CD4-positive, alpha-beta T cell (primary cell): Measurements from ENCODE around the gene RIN3. TPM values are rescaled to one million over a fixed set of nuclear protein-coding genes. Genes with fewer than 3 reads are reported as not detected.
"Not testable (repeated sequence)": the region's sequence is repeated elsewhere in the genome, so short reads cannot be mapped to it uniquely, and the experiment has no call there.

ENCODE experiments used
- ATAC-seq: fragments of 200-7000 bp; cut with Tn5 transposase; one replicate; pipeline ENCODE4 v1.10.0; 2022; ENCODE audit warnings: mild to moderate bottlenecking; ENCODE audit not compliant: poor library complexity
- CTCF ChIA-PET: fragments of 350-600 bp; sonication (Branson Sonifier 250); formaldehyde crosslinking; loops from one replicate; lab custom pipeline; 2021; ENCODE audit warnings: antibody characterized with exemption, inconsistent platforms; lab: Charles Lee
- POLR2A ChIA-PET: fragments of 350-600 bp; sonication (Branson Sonifier 250); formaldehyde crosslinking; loops from one replicate; lab custom pipeline; 2021; ENCODE audit warnings: antibody characterized with exemption, inconsistent platforms; lab: Charles Lee
- DNase-seq, 14 experiments: peaks; one replicate each; pipeline ENCODE4 v3.0.0-alpha.2; 2013 to 2020; ENCODE audit warnings: mixed read lengths in 2 of 14
- H3K27ac ChIP-seq, 2 donors: one replicate each; pipeline versions ENCODE4 v1.5.1 to v1.7.0; 2013; ENCODE audit warnings: low read length in 2 of 2, low read depth in 1 of 2, mild to moderate bottlenecking in 1 of 2
- H3K27me3 ChIP-seq, 2 experiments: 1 replicate in 1 of 2; 2 replicates in 1 of 2; pipeline versions ENCODE4 v1.6.1 to v1.7.0; 2013; ENCODE audit warnings: low read length in 2 of 2, control low read depth in 1 of 2, mild to moderate bottlenecking in 1 of 2, moderate library complexity in 1 of 2; ENCODE audit not compliant: insufficient read depth in 2 of 2, control insufficient read depth in 1 of 2
- H3K36me3 ChIP-seq: one replicate; pipeline ENCODE4 v1.6.1; 2013; ENCODE audit warnings: low read length, control low read depth; ENCODE audit not compliant: insufficient read depth
- H3K4me1 ChIP-seq: one replicate; pipeline ENCODE4 v1.6.1; 2013; ENCODE audit warnings: low read length, control low read depth; ENCODE audit not compliant: insufficient read depth
- H3K4me3 ChIP-seq: one replicate; pipeline ENCODE4 v1.5.1; 2013; ENCODE audit warnings: mild to moderate bottlenecking, low read length, moderate library complexity
- H3K9me3 ChIP-seq, 2 experiments: 1 replicate in 1 of 2; 2 replicates in 1 of 2; pipeline versions ENCODE4 v1.6.1 to v1.7.0; 2013; ENCODE audit warnings: low read length in 2 of 2, mild to moderate bottlenecking in 2 of 2, control low read depth in 1 of 2, moderate library complexity in 1 of 2; ENCODE audit not compliant: control insufficient read depth in 1 of 2, insufficient read depth in 1 of 2
- H3K27ac Mint-ChIP-seq: one replicate; pipeline ENCODE4 v1.8.0; 2020; ENCODE audit warnings: mixed read lengths
- H3K27me3 Mint-ChIP-seq: one replicate; pipeline ENCODE4 v1.8.0; 2021; ENCODE audit warnings: mixed read lengths
- H3K36me3 Mint-ChIP-seq: one replicate; pipeline ENCODE4 v1.8.0; 2021; ENCODE audit warnings: low read depth, mixed read lengths
- H3K4me1 Mint-ChIP-seq: one replicate; pipeline ENCODE4 v1.8.0; 2021; ENCODE audit warnings: low read depth, mixed read lengths
- H3K4me3 Mint-ChIP-seq: one replicate; pipeline ENCODE4 v1.8.0; 2020; ENCODE audit warnings: mild to moderate bottlenecking, mixed read lengths
- H3K9me3 Mint-ChIP-seq: one replicate; pipeline ENCODE4 v1.8.0; 2020; ENCODE audit warnings: mixed read lengths
- CTCF ChIP-seq: fragments of 200-600 bp; IDR thresholded peaks from one replicate; pipeline ENCODE4 v1.8.0; 2022; ENCODE audit warnings: antibody characterized with exemption, mild to moderate bottlenecking
- intact Hi-C, 2 experiments: fragments of 100-400 bp; cut with DNase I in 1 of 2; cut with micrococcal nuclease in 1 of 2; formaldehyde crosslinking; loops; one replicate each; pipeline versions ENCODE4 v1.15.1 to v1.9.0; 2023 to 2025; cut with DNase I, micrococcal nuclease
- total RNA-seq, 174 experiments: library from RNA in 2 of 174; stranded (reverse) in 2 of 174; gene quantifications; one replicate each; pipeline ENCODE4 v1.2.3 and lab custom pipeline; 2021 to 2026

The RIN3 gene
- total RNA-seq, 2 experiments from 2014 or later: 67.9 to 72.2 TPM

GRCh38 chr14:92637864-92638263 is 124.3 kb downstream of the RIN3 start:
- Histone ChIP-seq H3K9me3 (no peaks in the 10 kb centered on the region), H3K4me1 (peaks cover 6% of the 10 kb centered on the region), H3K27ac (no peak overlapping the region), H3K27me3 (no peaks in the 10 kb centered on the region), H3K36me3 (peaks cover 2% of the 10 kb centered on the region), H3K4me3 (no peak overlapping the region)
- no peak for ATAC-seq
- Mint-ChIP-seq H3K4me1 (peaks cover 13% of the 10 kb centered on the region), H3K27ac (peak overlapping the region; percentile 11), H3K36me3 (no peaks in the 10 kb centered on the region), H3K27me3 (no peaks in the 10 kb centered on the region), H3K9me3 (no peaks in the 10 kb centered on the region), H3K4me3 (no peak overlapping the region)
- DNase-seq: no peak
- intact Hi-C loops: no loop called here
- TF ChIP-seq CTCF: no peak
- POLR2A ChIA-PET: interaction anchor here (1.3 to 2.7 kb wide), 2 partner anchors 13 to 15 kb away, joined by 4 to 14 read pairs; no protein-coding TSS in a partner anchor
- CTCF ChIA-PET: interaction anchor here (1.4 kb wide), 1 partner anchor 25 kb away, joined by 3 read pairs; no protein-coding TSS in a partner anchor

- Histone ChIP-seq H3K27ac (no peak overlapping the region), H3K9me3 (no peaks in the 10 kb centered on the region), H3K36me3 (peaks cover 2% of the 10 kb centered on the region), H3K4me1 (peaks cover 2% of the 10 kb centered on the region), H3K4me3 (no peak overlapping the region), H3K27me3 (no peaks in the 10 kb centered on the region)
- H3K36me3 Mint-ChIP-seq: no peaks in the 10 kb centered on the region
- ChIA-PET POLR2A (interaction anchor here (1.0 kb wide), 1 partner anchor 13 kb away, joined by 3 read pairs; no protein-coding TSS in a partner anchor), CTCF (interaction anchor here (1.4 kb wide), 1 partner anchor 25 kb away, joined by 3 read pairs; no protein-coding TSS in a partner anchor)
- TF ChIP-seq CTCF: no peak
- ATAC-seq (no peak), DNase-seq (no peak)
- H3K27ac Mint-ChIP-seq: peak overlapping the region; percentile 11
- intact Hi-C loops: no loop called here
- H3K4me1 Mint-ChIP-seq: peaks cover 9% of the 10 kb centered on the region
- H3K9me3 Mint-ChIP-seq: no peaks in the 10 kb centered on the region
- H3K4me3 Mint-ChIP-seq: no peak overlapping the region
- H3K27me3 Mint-ChIP-seq: no peaks in the 10 kb centered on the region
These were observed 124.7 kb downstream of the RIN3 start for GRCh38 chr14:92638266-92638665.

- no peak overlapping the region for H3K4me3 Mint-ChIP-seq
- no peak overlapping the region for H3K27ac Mint-ChIP-seq
- H3K9me3 Mint-ChIP-seq: no peaks in the 10 kb centered on the region
- TF ChIP-seq CTCF: no peak
- H3K4me1 Mint-ChIP-seq: peaks cover 6% of the 10 kb centered on the region
- DNase-seq (no peak), ATAC-seq (no peak)
- no peaks in the 10 kb centered on the region for H3K27me3 Mint-ChIP-seq
- no peaks in the 10 kb centered on the region for H3K36me3 Mint-ChIP-seq
- no peak overlapping the region for H3K4me3 ChIP-seq
- H3K27ac ChIP-seq: no peak overlapping the region
- H3K36me3 ChIP-seq: peaks cover 2% of the 10 kb centered on the region
- intact Hi-C loops: no loop called here
- CTCF ChIA-PET: no interaction called here
- no peaks in the 10 kb centered on the region for H3K4me1 ChIP-seq
- no peaks in the 10 kb centered on the region for H3K27me3 ChIP-seq
- H3K9me3 ChIP-seq: no peaks in the 10 kb centered on the region
- POLR2A ChIA-PET: interaction anchor here (1.0 kb wide), 1 partner anchor 12 kb away, joined by 3 read pairs; no protein-coding TSS in a partner anchor
These were observed 125.3 kb downstream of the RIN3 start for GRCh38 chr14:92638904-92639303.

GRCh38 chr14:92639472-92640117 is 126.0 kb downstream of the RIN3 start:
- H3K9me3 Mint-ChIP-seq, H3K36me3 ChIP-seq, H3K27me3 Mint-ChIP-seq, H3K27me3 ChIP-seq, DNase-seq, H3K9me3 ChIP-seq, H3K4me1 ChIP-seq, H3K4me3 ChIP-seq, H3K27ac ChIP-seq, CTCF ChIA-PET, intact Hi-C loops, H3K4me3 Mint-ChIP-seq, H3K27ac Mint-ChIP-seq, POLR2A ChIA-PET, H3K4me1 Mint-ChIP-seq, ATAC-seq, H3K36me3 Mint-ChIP-seq: not testable (repeated sequence)
